HG03139 (cell line): ENCODE results near the gene CDK7.

Experiments
- ATAC-seq: cut with Tn5 transposase; IDR thresholded peaks from one replicate; pipeline ENCODE4 v1.9.1; 2021; ENCODE audit not compliant: unreplicated experiment

Gene CDK7

DNA sequence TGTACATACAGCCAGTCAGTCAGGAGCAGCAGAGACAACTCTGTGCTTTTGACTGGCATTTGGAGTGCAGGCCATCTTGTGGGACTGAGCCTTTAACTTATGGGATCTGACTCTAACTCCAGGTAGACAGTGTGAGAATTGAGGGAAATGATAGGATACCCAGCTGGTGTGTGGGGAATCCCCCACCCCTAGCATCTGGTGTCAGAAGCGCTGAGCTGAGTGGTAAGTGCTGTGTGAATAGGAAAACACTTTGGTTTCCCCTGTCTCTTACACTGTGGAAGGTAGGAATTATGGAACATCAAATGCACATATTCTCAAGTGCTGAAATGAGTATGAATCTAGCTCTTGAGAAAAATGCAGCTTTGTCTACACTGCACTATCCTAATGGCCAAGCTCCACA, 54.0 kb downstream of the CDK7 start:
- no peak for ATAC-seq

DNA sequence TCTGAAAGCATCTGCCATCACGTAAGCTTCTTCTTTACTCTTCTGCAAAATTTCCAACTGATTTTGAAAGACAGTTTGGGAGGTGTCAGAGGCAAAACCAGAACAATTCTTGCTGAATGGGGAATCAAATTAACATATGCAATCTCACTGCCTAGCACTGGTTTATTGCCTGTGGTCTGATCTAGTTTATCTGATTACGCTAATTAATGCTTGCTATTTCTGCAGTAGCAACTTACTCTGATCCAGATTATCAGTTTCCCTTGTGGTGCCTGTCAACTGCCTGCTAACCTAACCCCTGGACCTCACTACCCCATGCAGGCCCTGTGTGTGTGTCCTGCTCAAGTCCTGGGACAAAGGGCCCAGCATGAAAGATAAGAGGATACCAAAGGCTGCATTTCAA, 57.6 kb downstream of the CDK7 start:
- no peak for ATAC-seq

DNA sequence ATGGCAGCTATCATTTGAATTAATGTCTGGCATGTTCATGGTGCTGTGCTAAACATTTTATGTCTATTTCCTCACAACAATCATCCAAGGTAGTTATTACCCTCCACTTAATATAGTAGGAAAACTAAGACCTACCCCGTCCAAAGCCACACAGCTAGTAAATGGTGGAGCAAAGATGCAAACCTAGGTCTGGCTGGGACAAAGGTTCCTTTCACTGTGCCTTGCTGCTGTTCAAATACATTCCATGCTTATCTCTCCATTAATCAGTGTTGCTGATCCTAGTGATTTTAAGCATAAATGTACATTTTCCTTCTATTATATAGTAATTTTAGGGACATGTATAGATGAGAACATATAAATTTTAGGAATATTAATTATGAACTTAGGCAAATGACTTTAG, 59.2 kb downstream of the CDK7 start:
- no peak for ATAC-seq

DNA sequence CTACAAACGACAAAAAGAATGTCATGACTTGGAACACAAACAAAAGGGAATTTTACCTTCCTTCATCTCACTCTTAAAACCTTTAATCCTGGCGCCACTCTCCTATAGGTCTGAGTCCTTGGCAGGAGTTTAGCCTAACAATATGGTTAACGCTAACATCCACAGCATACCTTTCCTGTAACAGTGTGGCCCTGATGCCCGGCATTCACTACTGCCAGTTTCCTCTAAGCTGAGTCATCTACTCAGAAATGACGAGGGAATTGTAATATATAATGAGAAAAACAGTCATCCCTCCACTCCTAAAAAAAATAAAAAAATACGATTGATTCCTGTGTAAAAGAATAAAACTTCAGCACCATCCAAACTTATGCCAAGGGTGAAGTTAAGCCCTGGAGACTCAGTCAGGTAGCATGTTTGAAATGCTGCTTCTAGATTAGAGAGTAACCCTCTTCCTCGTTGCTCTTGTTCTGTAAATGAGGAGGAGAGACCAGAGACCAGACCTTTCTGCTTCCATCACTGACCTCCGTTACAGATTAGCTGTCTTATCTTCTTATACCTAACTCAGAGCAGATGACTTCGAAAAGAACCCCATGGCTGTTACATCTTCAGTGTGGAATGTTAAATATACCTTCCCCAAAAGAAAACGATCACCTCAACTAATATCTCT, 60.5 kb downstream of the CDK7 start:
- ATAC-seq = no peak

DNA sequence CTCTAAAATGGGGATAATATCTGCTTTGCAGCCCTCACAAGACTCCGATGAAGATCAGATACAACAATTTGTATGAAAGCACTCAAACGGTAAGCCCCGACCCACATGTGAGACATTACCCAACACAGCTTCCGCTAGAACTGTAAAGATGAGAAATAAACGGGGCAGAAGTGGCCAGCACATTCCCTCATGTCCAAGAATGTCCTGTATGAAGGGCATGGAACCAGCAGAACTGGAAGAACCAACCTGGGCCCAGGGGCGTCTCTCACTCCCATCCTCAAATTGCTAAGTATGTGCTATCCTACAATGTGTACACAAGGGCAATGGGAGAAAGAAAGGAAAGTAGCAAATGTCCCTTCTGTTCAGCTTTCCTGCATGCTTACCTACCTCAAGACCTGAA, 64.9 kb downstream of the CDK7 start:
- ATAC-seq = no peak

DNA sequence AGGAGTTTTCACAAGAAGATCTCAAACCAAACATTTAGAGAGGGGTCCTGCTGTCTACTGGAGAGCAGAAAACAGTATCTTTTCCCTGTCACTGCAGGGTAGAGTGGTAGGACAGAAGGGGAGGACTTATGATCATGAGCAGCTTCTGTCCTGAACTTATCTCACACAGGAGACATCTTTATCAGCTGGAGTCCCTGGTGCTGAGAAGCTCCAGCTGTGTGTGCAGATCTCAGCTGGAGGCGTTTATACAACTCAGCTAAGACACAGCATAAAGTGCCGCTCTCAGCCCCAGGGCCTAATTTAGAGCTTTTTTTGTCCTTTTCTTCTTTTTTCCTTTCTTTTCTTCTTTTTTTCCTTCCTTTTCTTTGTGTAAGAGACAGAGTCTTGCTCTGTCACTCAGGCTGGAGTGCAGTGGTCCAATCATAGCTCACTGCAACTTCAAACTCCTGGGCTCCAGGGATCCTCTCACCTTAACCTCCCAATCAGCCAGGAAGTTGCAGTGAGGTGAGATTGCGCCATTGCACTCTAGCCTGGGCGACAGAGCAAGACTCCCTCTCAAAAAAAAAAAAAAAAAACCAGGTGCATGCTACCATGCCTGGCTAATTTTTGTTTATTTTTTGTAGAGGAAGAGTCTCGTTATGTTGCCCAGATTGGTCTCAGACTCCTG, 66.0 kb downstream of the CDK7 start:
- ATAC-seq = no peak

DNA sequence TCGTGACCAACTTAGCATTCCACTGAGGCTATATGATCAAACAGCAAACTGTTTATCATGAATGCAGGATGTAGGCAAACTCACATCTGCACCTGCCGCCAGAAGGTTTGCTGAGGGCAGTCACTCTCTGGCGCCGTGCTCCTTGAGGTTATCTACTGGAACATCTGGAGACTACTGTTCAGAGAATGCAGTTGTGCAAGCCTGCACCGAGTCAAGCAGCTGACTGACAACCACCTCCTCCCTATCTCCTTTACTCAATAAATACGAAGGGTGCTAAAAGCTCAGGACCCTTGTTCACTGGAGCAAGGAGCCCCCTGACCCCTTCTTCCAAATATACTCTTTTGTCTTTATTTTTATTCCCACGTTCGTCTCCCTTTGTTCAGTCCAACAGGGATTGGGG, 70.8 kb downstream of the CDK7 start:
- ATAC-seq = no peak

DNA sequence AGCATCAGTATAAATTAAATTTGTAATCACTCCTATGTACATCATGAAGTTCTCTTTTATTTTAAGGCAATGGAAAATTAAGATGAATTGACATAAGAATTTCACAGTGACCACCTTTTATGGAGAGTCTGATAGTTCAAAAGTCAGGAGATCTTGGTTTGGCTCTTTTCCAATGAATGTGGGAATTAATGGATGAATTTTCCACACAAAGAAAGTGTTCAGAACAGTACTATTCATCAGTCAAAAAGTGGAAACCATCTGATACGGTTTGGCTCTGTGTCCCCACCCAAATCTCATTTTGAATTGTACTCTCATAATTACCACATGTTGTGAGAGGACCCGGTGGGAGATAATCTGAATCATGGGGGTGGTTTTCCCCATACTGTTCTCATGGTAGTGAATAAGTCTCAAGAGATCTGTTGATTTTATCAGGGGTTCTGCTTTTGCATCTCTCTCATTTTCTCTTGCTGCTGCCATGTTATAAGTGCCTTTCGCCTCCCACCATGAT, 73.4 kb downstream of the CDK7 start:
- ATAC-seq = no peak

DNA sequence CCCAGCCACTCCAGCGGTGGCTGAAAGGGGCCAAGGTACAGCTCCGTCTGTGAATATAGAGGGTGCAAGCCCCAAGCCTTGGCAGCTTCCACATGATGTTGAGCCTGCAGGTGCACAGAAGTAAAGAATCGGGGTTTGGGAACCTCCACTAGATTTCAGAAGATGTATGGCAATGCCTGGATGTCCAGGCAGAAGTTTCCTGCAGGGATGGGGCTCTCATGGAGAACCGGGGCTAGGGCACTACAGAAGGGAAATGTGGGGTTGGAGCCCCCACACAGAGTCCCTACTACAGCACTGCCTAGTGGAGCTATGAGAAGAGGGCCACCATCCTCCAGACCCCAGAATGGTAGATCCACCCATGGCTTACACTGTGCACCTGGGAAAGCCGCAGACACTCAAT, 74.7 kb downstream of the CDK7 start:
- no peak for ATAC-seq

DNA sequence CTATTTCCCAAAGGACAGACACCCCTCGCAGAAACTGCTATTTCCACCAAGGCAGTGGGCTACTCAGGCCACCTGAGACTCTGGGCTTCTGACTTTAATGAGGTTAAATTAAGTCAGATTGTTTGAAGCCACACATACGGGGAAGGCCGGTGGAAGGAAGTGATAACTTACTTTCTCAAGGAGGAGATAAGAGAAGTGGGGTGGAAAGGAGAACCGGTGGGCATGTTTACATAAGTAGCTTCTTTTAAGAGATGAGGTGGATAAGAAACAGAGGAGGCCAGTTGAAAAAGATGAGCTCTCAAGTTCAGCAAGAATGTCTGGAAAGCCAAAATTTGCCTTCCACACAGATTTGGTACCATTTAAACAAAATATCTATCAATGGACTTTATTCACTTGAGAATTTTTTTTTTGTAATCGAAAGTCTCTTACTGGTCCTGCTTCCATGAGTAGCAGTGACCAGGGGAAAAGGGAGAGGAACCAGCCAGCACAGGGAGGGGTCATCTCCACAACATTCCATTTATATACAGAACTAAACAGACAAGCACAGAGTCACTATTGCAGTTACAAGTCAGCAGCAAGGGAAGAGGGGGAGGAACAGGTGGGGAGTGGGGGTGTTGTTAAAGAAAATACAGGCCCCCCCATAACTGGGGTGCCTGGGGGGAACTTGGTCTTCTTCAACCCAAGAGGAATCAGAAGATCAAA, 77.9 kb downstream of the CDK7 start:
- no peak for ATAC-seq

DNA sequence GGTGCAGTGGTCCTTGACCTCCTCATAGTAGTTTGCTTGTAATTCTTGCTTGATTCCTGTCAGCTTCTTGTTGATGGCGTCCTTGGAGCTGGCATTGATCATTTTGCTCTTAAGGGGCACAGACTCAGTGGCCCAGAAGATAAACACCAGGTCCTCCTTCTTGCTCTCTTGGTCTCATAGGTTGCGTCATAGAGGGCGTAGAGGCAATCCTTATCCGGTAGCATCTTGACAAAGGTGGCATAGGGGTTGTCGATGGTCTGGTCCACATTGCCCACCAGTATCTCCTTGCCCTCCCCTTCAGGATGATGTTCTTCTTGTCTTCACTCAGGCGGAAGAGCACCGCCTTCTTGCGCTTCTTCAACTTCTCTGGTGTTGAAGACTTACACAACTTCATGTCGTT, 78.7 kb downstream of the CDK7 start:
- no peak for ATAC-seq

DNA sequence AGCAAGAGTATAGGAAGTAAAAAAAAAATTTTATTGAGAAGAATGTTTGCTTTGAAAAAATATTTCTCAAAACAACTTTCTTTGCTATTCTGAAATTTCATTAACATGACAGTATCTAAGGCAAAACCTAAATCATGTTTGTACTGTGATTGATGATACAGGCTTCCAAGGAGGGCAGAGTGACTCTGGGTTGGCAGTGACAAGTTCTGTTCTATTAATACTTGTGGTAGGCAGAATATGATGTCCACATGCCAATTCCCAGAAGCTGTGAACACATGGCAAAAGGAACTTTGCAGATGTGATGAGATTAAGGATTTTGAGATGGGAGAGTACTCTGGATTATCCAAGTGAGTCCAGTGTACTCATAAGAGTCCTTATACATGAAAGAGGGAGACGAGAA, 81.3 kb downstream of the CDK7 start:
- ATAC-seq = no peak

DNA sequence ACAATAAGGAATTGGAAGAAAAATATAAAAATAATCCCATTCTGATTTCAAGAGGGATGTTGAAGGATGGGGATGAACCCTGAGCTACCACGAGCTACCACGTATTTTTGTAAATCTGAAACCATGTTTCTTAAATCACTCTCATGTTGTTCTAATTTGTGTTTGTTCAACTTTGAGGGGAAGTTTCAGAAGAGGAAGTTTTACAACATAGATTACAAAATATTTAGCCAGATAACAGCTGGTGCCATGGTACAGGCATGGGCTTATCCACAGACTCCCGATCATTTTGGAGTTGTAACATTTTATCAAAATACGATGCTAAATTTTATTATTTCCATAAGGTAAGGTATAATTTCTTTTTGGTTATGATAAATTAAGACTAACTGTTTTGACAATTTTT, 82.7 kb downstream of the CDK7 start:
- ATAC-seq = no peak

DNA sequence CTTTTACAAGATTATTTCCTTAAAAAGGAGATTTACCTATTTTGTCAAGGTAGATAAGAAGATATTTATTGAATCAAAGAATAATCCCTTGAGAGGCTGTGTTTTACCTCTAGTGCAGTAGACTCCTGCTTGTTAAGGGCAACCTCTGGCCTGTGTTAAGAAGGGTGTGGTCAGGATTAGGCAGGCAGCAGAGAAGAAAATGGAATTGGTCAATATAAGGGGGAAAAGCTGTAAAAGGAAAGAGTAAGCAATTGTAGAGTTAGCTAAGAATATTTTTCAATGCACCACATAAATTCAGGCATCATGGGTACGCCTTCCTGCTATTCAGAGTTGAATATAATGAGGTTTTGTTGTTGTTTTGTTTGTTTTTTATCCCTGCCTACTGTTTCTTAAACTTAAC, 91.7 kb downstream of the CDK7 start:
- ATAC-seq = no peak
